HCT116 (cell line): ENCODE measurements around the gene TTLL5.

Source experiments
- POLR2A ChIP-seq: IDR thresholded peaks from 2 replicates; pipeline ENCODE4 v1.7.0; 2011; ENCODE audit warnings: borderline replicate concordance; ENCODE audit not compliant: insufficient read depth, insufficient read length; ENCODE audit errors: extremely low read depth
- POLR2AphosphoS5 ChIP-seq: IDR thresholded peaks from 2 replicates; pipeline ENCODE4 v1.6.1; 2011; ENCODE audit warnings: mild to moderate bottlenecking, low read depth, low read length, moderate library complexity
- RAD21 ChIP-seq: IDR thresholded peaks from 2 replicates; pipeline ENCODE4 v1.6.1; 2012; ENCODE audit warnings: low read depth, mild to moderate bottlenecking
- ZNF274 ChIP-seq: fragments of 200-500 bp; sonication (Bioruptor generic); IDR thresholded peaks from 2 replicates; pipeline ENCODE4 v1.6.1; 2014; ENCODE audit warnings: mild to moderate bottlenecking, low read depth, low read length, inconsistent platforms
- TF ChIP-seq, protein P1 (sequence below), 3 experiments: fragments of 200-600 bp in 1 of 3; sonication (generic) in 1 of 3; IDR thresholded peaks in 2 of 3; conservative IDR thresholded peaks in 1 of 3; 2 replicates each; pipeline ENCODE4 v1.5.1; 2012 to 2017; ENCODE audit warnings: low read depth in 2 of 3, low read length in 2 of 3, antibody characterized with exemption in 1 of 3, borderline replicate concordance in 1 of 3, control low read depth in 1 of 3, mild to moderate bottlenecking in 1 of 3, mixed read lengths in 1 of 3, mixed run types in 1 of 3, moderate library complexity in 1 of 3; ENCODE audit not compliant: insufficient read depth in 1 of 3
- TF ChIP-seq, protein P2 (sequence below): IDR thresholded peaks from 2 replicates; pipeline ENCODE4 v1.6.1; 2012

DNA sequence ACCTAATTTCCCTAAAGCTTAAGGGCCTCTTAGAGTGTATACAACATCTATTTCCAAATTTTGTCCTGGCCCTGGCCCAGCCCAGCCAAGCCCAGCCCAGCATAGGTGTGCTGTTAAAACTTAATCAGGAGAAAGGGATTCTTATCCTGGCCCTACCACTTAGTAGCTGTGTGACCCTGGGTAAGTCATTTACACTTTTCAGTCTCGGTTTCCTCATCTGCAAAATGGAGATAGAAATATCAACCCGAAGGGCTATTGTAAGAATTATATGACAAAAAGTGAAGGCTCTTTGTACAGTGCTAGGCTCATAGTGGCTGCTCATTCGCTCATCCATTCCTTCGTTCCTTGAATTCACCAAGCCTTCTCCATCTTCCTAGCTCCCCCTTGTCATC lies 812 bp upstream of the TTLL5 start:
- TF ChIP-seq POLR2A, result no peak
- no peak for TF ChIP-seq RAD21
- TF ChIP-seq ZNF274, result no peak
- TF ChIP-seq POLR2AphosphoS5, result no peak
- TF ChIP-seq, protein P1, sequence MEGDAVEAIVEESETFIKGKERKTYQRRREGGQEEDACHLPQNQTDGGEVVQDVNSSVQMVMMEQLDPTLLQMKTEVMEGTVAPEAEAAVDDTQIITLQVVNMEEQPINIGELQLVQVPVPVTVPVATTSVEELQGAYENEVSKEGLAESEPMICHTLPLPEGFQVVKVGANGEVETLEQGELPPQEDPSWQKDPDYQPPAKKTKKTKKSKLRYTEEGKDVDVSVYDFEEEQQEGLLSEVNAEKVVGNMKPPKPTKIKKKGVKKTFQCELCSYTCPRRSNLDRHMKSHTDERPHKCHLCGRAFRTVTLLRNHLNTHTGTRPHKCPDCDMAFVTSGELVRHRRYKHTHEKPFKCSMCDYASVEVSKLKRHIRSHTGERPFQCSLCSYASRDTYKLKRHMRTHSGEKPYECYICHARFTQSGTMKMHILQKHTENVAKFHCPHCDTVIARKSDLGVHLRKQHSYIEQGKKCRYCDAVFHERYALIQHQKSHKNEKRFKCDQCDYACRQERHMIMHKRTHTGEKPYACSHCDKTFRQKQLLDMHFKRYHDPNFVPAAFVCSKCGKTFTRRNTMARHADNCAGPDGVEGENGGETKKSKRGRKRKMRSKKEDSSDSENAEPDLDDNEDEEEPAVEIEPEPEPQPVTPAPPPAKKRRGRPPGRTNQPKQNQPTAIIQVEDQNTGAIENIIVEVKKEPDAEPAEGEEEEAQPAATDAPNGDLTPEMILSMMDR (IDR thresholded peaks at IDR 0.05 in 2 of 3, conservative IDR thresholded peaks at IDR 0.05 in 1 of 3; ENCODE audit: borderline replicate concordance in 1 of 3, insufficient read depth in 1 of 3, low read depth in 2 of 3, low read length in 2 of 3), result no peak
- TF ChIP-seq, protein P2, sequence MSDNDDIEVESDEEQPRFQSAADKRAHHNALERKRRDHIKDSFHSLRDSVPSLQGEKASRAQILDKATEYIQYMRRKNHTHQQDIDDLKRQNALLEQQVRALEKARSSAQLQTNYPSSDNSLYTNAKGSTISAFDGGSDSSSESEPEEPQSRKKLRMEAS, result no peak
